NCI-H2029 treated with DMSO at 0.1 percent for 48 hours (cell line): ENCODE data around the gene ARSB.

Source experiments
- DNase-seq: peaks from one replicate; lab custom pipeline; 2025; lab: John Stamatoyannopoulos, UW

ARSB gene

DNA sequence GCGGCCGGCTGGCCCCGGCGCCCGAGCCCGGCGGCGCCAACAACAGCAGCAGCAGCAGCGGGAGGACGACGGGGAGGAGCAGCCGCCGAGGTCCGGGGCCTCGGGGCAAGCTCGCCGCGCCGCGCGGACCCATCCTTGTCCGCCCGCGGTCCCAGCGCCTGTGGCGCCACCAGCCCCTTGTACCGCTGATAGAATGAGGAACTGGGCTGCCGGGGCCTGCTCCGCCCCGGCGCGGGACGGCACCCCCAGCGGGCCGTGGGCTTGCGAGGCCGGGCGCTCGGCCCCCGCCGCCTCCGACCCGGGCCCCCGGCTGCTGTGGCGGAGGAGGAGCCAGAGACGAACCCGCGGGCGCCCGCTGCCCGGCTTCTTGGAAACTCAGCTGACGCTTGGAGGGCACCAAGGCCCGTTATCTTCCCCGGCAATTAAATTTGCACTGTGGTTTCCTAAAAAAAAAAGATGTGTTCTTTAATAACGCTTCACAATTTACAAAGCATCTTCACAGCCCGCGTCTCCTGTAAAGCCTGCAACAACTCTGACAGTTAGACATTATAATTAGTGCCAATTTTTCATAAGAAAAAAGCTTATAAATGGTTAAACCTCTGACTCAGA, at the start of gene ARSB:
Gene ARSB, minus strand, starts transcription at position 195 of the 609 bp plus-strand sequence. Its CDS starts 62 bp downstream, at position 133.
- DNase-seq: no peak

GRCh38 chr5:79032782-79033181, 47.7 kb upstream of the ARSB start:
- DNase-seq: no peak

GRCh38 chr5:79032031-79032695, 47.1 kb upstream of the ARSB start:
- no peak for DNase-seq

- DNase-seq: no peak
Observed at GRCh38 chr5:79031485-79031867, 46.4 kb upstream of the ARSB start.

DNA sequence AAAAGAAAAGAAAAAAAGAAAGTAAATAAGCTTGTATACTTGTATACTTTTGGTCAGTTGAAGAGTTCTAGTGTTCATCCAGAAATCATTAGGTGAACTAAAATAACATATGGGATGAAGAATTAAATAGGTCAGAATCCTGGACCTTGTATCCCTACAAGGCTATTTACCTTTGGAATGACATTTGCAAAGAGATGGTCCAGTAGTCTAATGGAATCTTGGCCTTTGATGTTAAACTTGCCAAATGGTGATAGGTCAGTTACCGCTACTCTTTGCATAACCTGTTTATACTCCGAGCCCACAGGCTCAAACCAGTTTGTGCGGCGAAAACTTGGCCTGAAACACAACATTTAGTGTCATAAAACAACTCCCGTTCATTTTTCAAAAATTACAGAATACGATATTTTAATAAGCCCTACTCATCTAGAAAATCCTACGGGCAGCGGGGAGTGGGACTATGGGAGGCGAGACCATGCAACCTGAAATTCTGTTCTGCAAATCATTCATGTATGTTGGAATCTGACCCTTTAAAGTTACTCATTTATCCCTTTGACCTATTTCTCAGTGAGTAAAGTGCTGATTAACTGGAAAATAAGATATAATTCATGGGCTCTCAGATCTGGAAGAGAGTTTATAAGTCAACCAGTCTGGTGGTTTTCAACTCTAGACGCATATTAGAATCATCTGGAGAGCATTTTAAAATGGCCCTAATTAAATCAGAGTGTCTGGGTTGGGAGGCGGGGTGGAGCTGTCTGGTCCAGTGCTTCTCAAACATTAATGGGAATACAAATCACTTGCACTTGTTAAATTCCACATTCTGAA, 45.8 kb upstream of the ARSB start:
- no peak for DNase-seq

GRCh38 chr5:79025054-79025472, 40.0 kb upstream of the ARSB start:
- peak; percentile 43 for DNase-seq

DNA sequence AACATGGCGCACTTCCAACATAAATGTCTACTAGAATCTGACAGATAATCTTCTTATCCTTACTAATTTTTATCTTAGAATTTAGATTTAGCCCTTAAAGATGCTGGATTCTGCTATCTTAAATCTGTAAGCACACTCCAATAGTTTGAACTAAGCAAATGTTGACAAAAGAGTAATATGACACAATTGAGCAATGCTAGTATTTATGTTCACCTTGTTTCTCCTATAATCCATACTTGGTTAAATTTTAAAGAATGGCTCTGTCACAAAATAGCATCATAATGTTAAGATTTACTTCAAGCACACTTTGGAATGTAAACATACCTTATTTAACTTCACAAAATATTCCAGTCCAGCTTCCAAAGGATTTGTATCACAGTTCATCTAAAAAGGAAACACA, 38.8 kb upstream of the ARSB start:
- DNase-seq: no peak

DNA sequence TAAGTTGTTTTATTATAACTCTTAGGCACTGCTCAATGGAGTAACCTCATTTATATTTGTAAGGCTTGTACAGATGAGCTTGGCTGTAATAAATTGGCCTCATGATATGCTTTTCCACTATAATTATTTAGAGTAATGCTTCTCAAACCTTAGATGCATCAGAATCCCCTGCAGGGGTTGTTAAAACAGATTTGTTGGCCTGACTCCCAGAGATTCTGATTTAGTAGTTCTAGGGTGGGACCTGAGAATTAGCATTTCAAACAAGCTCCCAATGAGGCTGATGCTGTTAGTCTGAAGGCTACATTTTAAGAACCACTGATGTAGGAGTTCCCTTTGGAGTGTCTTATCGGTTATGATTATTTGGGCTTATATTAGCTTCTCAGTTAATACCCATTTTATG, 38.2 kb upstream of the ARSB start:
- DNase-seq: no peak

- no peak for DNase-seq
Observed at GRCh38 chr5:79022771-79023170, 37.7 kb upstream of the ARSB start.

GRCh38 chr5:79021753-79022152, 36.6 kb upstream of the ARSB start:
- no peak for DNase-seq

- peak; percentile 35 for DNase-seq
Observed at GRCh38 chr5:79020861-79021561, 35.9 kb upstream of the ARSB start.

DNA sequence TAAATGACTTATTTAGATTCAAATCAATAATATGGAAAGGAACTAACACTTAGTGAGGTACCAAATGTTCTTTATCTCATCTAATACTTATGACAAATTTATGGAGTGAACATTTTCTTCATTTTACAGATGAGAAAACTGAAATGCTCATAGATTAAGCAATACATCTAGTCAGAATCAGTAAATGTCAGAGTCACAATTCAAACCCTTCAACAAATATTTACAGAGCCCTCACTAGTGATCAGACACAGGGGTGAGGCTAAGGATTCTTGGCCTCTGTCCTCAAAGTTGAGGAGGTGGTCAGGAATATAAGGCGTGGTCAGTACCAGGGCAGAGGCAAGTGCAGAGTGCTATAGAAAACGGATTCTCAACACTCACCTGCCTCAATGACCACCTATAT, 29.5 kb upstream of the ARSB start:
- DNase-seq: no peak

- no peak for DNase-seq
Observed at GRCh38 chr5:79011869-79012268, 26.8 kb upstream of the ARSB start.

DNA sequence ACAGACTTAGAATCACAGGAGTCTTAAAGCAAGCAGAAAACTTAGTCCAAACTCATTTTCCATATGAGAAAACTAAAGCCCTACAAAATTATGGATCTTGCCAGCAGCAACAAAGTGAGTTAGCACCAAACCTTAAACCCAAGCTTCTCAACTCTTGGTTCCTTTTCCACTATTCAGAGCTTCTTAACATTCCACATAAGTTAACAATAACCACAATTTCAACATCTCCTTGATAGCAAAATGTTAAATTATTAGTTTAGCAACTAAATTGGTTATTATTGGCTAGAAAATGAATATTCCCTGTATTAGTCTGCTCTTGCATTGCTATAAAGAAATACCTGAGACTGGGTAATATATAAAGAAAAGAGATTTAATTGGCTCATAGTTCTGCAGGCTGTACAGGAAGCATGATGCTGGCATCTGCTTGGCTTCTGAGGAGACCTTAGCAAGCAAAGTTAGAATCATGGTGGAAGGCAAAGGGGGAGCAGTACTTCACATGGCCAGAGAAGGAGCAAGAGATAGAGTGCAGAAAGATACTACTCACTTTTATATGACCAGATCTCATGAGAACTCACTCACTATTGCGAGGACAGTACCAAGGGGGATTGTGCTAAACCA, 26.2 kb upstream of the ARSB start:
- DNase-seq: no peak

- DNase-seq: no peak
Observed at GRCh38 chr5:79008362-79008761, 23.3 kb upstream of the ARSB start.

- no peak for DNase-seq
Observed at GRCh38 chr5:79007872-79008271, 22.8 kb upstream of the ARSB start.

DNA sequence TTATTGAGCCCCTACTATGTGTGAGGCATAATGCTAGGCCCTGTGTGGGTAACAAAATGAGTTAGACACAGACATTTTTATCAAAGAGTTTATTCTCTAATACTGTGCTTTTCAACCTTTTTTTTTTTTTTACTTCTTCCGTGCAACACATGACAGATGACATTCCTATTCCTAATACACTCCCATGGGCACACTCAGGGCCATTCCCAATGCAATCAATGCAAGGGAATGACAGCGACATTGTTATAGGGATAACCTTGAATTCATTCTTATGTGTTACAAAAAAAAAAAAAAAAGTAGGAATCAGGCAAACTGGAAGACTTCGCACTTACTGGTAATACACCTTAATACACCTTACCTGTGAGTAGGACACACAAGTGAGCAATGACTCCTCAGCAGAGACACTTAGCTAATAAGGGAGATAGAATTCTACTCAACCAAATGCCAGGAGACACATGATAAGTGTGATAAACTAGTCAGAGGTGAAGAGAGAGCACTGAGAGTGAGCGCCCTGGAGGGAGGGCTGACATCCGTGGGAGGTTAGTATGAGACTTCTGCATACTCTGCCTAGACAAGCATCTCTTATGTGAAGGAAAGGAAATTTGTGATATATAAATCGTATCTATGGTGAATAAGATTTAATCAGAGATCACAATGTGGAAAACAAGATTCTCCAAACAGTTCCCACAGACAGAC, 21.0 kb upstream of the ARSB start:
- DNase-seq: no peak

DNA sequence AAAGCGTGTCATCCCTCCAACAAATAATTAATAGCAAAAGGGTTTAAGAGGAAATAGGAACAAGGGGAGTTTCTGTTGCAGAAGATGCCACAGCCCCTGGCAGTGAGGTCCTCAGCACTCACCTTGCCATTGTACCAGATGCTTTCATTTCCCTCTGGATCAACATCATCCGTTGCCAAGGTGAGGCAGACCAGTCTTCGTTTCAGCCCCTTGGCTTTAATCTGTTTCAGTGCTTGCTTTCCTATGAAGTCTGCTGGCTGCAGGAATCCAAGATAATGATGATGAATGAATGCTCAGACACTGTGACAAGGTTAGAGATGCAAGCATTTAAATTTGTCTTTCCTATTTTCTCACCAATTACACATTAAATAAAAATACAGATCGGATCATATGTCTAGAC, 20.0 kb upstream of the ARSB start:
- no peak for DNase-seq

DNA sequence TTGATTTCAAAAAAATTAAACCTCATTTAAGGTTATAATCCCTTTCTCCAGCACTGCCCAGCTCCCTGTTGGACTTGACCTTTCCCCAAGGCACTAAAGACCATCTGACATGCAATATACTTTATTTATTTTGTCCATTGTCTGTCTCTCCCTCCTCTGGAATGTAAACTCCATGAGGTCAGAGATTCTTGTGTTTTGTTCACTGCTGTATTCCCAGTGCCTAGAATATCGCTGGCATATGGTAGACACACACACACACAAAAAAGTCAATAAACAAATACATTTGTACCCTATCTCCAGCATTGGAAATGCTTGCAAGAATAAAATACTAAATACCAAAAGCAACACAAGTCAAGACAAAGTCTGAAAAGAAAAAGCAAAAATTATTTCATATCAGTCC, 17.3 kb upstream of the ARSB start:
- DNase-seq: no peak

DNA sequence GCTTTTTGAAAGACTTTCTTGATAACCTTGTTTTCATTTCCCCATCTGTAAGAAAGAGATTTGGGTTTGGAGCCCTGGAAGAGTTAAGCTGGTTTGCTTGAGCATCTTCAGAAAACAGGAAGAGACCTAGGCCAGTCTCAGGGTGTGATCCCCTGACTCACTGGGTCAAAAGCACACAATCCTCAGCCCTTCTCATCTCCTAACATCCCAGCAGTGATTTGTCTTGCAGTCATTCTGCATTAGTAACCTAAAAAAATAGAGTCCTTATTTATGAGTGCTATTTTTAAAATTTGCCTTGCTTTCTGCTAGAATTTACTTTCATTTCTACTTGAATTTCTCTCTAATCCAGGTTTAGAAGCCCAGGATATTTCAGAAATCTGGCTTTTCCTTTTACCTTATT, 16.4 kb upstream of the ARSB start:
- no peak for DNase-seq

GRCh38 chr5:78997090-78997489, 12.0 kb upstream of the ARSB start:
- no peak for DNase-seq
